SK-N-SH (cell line): ENCODE data around the gene ZNF827.

ENCODE experiments used
- CHD2 ChIP-seq: fragments of 150-350 bp; IDR thresholded peaks from 2 replicates; pipeline ENCODE4 v1.6.1; 2018; ENCODE audit warnings: low read length; ENCODE audit not compliant: partially characterized antibody
- GABPA ChIP-seq: IDR thresholded peaks from 2 replicates; pipeline ENCODE4 v1.4.0; 2012; ENCODE audit warnings: low read depth, mild to moderate bottlenecking
- GATA2 ChIP-seq: sonication (generic); formaldehyde crosslinking; IDR thresholded peaks from 2 replicates; pipeline ENCODE4 v1.5.0; 2020; ENCODE audit warnings: mild to moderate bottlenecking, missing genetic modification reagents
- POLR2AphosphoS5 ChIP-seq: IDR thresholded peaks from 2 replicates; pipeline ENCODE4 v1.6.1; 2012; ENCODE audit warnings: low read depth, low read length
- RAD21 ChIP-seq: IDR thresholded peaks from 2 replicates; pipeline ENCODE4 v1.6.1; 2012; ENCODE audit warnings: mild to moderate bottlenecking, low read length
- RFX5 ChIP-seq: IDR thresholded peaks from 2 replicates; pipeline ENCODE4 v1.6.1; 2012; ENCODE audit warnings: mild to moderate bottlenecking, improper control_type of control experiment, low read length
- TF ChIP-seq, protein P1 (sequence below): fragments of 200-600 bp; sonication (generic); IDR thresholded peaks from 2 replicates; pipeline ENCODE4 v1.6.1; 2017; ENCODE audit warnings: antibody characterized with exemption, mild to moderate bottlenecking, moderate library complexity

GRCh38 chr4:145873901-145874300 is 64.7 kb downstream of the ZNF827 start:
- no peak for TF ChIP-seq GATA2 (CRISPR knock-in tag)
- no peak for TF ChIP-seq CHD2
- TF ChIP-seq, protein P1, sequence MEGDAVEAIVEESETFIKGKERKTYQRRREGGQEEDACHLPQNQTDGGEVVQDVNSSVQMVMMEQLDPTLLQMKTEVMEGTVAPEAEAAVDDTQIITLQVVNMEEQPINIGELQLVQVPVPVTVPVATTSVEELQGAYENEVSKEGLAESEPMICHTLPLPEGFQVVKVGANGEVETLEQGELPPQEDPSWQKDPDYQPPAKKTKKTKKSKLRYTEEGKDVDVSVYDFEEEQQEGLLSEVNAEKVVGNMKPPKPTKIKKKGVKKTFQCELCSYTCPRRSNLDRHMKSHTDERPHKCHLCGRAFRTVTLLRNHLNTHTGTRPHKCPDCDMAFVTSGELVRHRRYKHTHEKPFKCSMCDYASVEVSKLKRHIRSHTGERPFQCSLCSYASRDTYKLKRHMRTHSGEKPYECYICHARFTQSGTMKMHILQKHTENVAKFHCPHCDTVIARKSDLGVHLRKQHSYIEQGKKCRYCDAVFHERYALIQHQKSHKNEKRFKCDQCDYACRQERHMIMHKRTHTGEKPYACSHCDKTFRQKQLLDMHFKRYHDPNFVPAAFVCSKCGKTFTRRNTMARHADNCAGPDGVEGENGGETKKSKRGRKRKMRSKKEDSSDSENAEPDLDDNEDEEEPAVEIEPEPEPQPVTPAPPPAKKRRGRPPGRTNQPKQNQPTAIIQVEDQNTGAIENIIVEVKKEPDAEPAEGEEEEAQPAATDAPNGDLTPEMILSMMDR: no peak
- TF ChIP-seq RAD21: no peak
- no peak for TF ChIP-seq GABPA
- no peak for TF ChIP-seq POLR2AphosphoS5
- no peak for TF ChIP-seq RFX5
